Measurements from ENCODE around the gene PCSK6. TPM values are rescaled to one million over a fixed set of nuclear protein-coding genes. Genes with fewer than 3 reads are reported as not detected.

The PCSK6 gene
- total and polyA plus RNA-seq, 2 of the 8 experiments (the other 6 are each of a cell fraction or from before 2014, with no cell fraction given), result 1.9 to 4.0 TPM

DNA sequence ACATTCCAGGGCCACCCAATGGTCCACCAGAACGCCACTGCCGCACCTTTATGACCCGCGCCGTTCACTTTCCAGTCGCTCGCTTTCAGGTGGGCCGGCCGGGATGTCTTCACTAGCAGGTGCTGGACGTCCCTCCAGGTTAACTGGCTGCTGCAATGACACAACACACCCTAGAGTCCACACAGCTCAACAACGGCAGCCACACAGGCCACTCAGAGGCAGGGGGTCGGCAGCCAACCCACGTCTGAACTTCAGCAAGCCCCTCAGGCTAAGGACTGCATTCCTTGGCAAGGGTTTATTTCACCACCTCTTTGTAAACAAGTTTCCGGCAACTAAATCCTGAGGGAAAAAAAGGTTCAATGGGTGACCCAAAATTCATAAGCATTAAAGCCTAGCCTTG is 105.2 kb downstream of the PCSK6 start:
- H2BK20ac ChIP-seq (ENCODE audit: low read length), result no peak overlapping the region
- CTCF ChIA-PET (ENCODE audit: partially characterized antibody), result interaction anchor here (1.7 kb wide), 1 partner anchor 118 kb away, joined by 5 read pairs; no protein-coding TSS in a partner anchor
- no peak overlapping the region for H3K9ac ChIP-seq (replicated peaks in 1 of 4; ENCODE audit: extremely low read depth in 1 of 4, low read depth in 3 of 4, low read length in 3 of 4)
- no peak overlapping the region for H2BK15ac ChIP-seq (ENCODE audit: low read length)
- TF ChIP-seq TAF1 (IDR thresholded peaks at IDR 0.05; ENCODE audit: low read depth, low read length), result no peak
- TF ChIP-seq TCF12 (IDR thresholded peaks at IDR 0.05; ENCODE audit: low read depth, low read length), result no peak
- TF ChIP-seq ASH2L (IDR thresholded peaks at IDR 0.05; ENCODE audit: low read length), result no peak
- no peak for TF ChIP-seq CBX8 (IDR thresholded peaks at IDR 0.05; ENCODE audit: borderline replicate concordance, low read depth, low read length)
- no peak for TF ChIP-seq RNF2 (IDR thresholded peaks at IDR 0.05; ENCODE audit: borderline replicate concordance, low read depth, low read length, missing control alignments, poor library complexity, severe bottlenecking)
- TF ChIP-seq POU5F1 (IDR thresholded peaks at IDR 0.05; ENCODE audit: low read depth, low read length), result no peak
- TF ChIP-seq KDM5A (IDR thresholded peaks at IDR 0.05; ENCODE audit: low read length), result no peak
- TF ChIP-seq SP1 (IDR thresholded peaks at IDR 0.05; ENCODE audit: low read depth, low read length), result no peak
- no peak for TF ChIP-seq KDM1A (IDR thresholded peaks at IDR 0.05; ENCODE audit: borderline replicate concordance, low read length)
- no peak for TF ChIP-seq KDM4A (IDR thresholded peaks at IDR 0.05; ENCODE audit: low read depth, low read length, severe bottlenecking)
- H3K27ac ChIP-seq (ENCODE audit: low read depth, low read length), result no peak overlapping the region
- no peak overlapping the region for H3K56ac ChIP-seq (replicated peaks; ENCODE audit: insufficient read length, low read depth, low read length)
- H4K20me1 ChIP-seq (replicated peaks in 1 of 2; ENCODE audit: control insufficient read depth in 1 of 2, insufficient read depth in 2 of 2, low read length in 2 of 2), result no peaks in the 10 kb centered on the region
- no peak overlapping the region for H2AK5ac ChIP-seq (ENCODE audit: low read depth, low read length)
- FAIRE-seq (no peak), DNase-seq (ENCODE audit: low read depth in 1 of 2, low spot score in 2 of 2) (no peak)
- no peak overlapping the region for H3K23ac ChIP-seq (ENCODE audit: insufficient read length)
- H2AFZ ChIP-seq (ENCODE audit: low read length), result no peak overlapping the region
- H3K4ac ChIP-seq (replicated peaks; ENCODE audit: insufficient read length, low read depth, low read length), result no peak overlapping the region
- POLR2A ChIA-PET (ENCODE audit: partially characterized antibody), result interaction anchor here (1.1 kb wide), 1 partner anchor 11 kb away, joined by 4 read pairs; no protein-coding TSS in a partner anchor
- H2BK5ac ChIP-seq (ENCODE audit: low read depth, low read length), result no peak overlapping the region
- H3K18ac ChIP-seq (ENCODE audit: extremely low read depth, low read length), result no peak overlapping the region
- H3K36me3 ChIP-seq (ENCODE audit: control insufficient read depth in 2 of 4, insufficient read depth in 4 of 4, low read length in 3 of 4), result no peaks in the 10 kb centered on the region
- H4K8ac ChIP-seq (ENCODE audit: extremely low read depth, insufficient read depth, low read length), result no peak overlapping the region
- no peak overlapping the region for H2BK120ac ChIP-seq (replicated peaks; ENCODE audit: low read depth, low read length)
- H3K79me1 ChIP-seq (ENCODE audit: low read depth, low read length), result no peaks in the 10 kb centered on the region
- no peak overlapping the region for H2BK12ac ChIP-seq (ENCODE audit: low read depth, low read length)
- no peaks in the 10 kb centered on the region for H3K79me2 ChIP-seq (ENCODE audit: control insufficient read depth in 1 of 2, insufficient read depth in 2 of 2, low read length in 2 of 2)
- no peak overlapping the region for H4K91ac ChIP-seq (replicated peaks; ENCODE audit: insufficient read length, low read length)
- 92% methylated on average over 14 of the region's 14 CpGs; no CpG with 5 or more reads in 1 of the 2 experiments for WGBS, 2 experiments (ENCODE audit: extremely low coverage in 1 of 2, insufficient coverage in 1 of 2, insufficient read length in 1 of 2, insufficient replicate concordance in 2 of 2, low coverage in 1 of 2, low lambda C conversion rate in 2 of 2, missing lambda C conversion rate in 1 of 2)
- no peak overlapping the region for H4K5ac ChIP-seq (ENCODE audit: insufficient read length, low read depth, low read length)
- H3K4me1 ChIP-seq (replicated peaks in 1 of 4; ENCODE audit: control insufficient read depth in 3 of 4, insufficient read depth in 4 of 4, low read length in 3 of 4), result peaks cover 0 to 2% (median 0%) of the 10 kb centered on the region in 4 experiments; a peak in 1 of 7 replicates
- no peaks in the 10 kb centered on the region for H3K27me3 ChIP-seq (replicated peaks in 1 of 4; ENCODE audit: control insufficient read depth in 3 of 4, extremely low read depth in 1 of 4, insufficient read depth in 3 of 4, low read length in 3 of 4)
- H3K23me2 ChIP-seq (ENCODE audit: low read depth, low read length), result no peaks in the 10 kb centered on the region
- no peak overlapping the region for H3K4me3 ChIP-seq (ENCODE audit: extremely low read depth in 1 of 4, insufficient read depth in 2 of 4, low read depth in 3 of 4, low read length in 4 of 4)
- no peak overlapping the region for H3K4me2 ChIP-seq (ENCODE audit: insufficient read depth in 1 of 2, low read depth in 2 of 2, low read length in 2 of 2)
- no peak overlapping the region for H3K14ac ChIP-seq (ENCODE audit: insufficient read length)
- H3K9me3 ChIP-seq (ENCODE audit: insufficient read depth in 2 of 2, low read depth in 1 of 2, low read length in 1 of 2), result no peaks in the 10 kb centered on the region

All from H1 (cell line).